Stimulated activated CD4-positive, alpha-beta T cell treated with anti-CD3 and anti-CD28 coated beads, Interleukin-1b, Interleukin-23, amount 100 ng/mL, for 24 hours (primary cell): Measurements from ENCODE around the gene ZNF439.
A peak's percentile ranks its signal among the peaks of the same experiment; 100 is the strongest.
"Not testable (repeated sequence)": the region's sequence is repeated elsewhere in the genome, so short reads cannot be mapped to it uniquely, and the experiment has no call there.

ENCODE experiments used
- DNase-seq, 4 experiments: peaks; one replicate each; pipeline ENCODE4 v3.0.0-alpha.2; 2020; ENCODE audit warnings: low read depth in 4 of 4, low spot score in 1 of 4

The ZNF439 gene

DNA sequence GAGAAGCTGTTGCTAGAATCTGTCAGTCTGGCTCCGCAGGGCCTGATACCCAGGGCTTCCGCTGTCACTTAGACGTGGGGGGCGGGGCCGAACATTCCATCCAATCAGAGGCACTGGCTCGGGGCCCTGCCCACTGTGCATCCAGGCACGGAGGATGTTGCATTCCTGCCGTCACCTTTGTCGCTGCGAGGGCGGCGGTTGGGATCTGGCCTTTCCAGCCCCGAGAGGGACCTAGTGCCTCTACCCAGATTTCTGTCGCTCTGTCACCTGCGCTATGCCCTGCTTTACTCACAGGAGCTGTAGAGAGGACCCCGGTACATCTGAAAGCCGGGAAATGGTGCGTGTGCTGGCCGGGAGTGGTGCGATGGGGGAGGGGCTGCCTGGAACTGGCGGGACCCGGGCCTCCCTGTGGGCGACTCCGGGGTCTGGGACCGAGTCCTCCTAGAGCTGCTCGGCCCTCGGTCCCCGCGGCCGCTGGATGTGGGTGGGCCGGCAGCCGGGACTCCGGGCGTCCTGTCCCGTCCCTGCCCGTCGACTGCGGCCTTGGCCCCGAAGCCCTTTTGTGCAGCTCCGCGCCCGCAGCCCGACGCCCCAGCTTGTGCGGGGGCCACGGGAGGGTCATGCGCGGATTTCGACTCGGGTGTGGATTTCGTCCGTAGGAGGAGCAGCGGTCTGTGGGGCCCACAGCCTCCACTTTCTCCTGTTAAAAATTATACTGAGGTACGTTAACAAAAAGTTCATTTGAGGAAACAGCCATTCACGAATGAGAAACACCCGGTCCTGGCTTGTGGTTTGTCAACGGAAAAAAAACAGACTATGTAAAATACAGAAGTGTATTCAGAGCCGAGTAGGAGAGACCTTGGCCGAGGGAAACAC is at the start of gene ZNF439:
Gene ZNF439, plus strand, starts transcription at position 133 of the 876 bp plus-strand sequence. Its CDS starts 142 bp downstream, at position 275.
- DNase-seq: peak; percentile 56 to 91 (median 80)

DNA sequence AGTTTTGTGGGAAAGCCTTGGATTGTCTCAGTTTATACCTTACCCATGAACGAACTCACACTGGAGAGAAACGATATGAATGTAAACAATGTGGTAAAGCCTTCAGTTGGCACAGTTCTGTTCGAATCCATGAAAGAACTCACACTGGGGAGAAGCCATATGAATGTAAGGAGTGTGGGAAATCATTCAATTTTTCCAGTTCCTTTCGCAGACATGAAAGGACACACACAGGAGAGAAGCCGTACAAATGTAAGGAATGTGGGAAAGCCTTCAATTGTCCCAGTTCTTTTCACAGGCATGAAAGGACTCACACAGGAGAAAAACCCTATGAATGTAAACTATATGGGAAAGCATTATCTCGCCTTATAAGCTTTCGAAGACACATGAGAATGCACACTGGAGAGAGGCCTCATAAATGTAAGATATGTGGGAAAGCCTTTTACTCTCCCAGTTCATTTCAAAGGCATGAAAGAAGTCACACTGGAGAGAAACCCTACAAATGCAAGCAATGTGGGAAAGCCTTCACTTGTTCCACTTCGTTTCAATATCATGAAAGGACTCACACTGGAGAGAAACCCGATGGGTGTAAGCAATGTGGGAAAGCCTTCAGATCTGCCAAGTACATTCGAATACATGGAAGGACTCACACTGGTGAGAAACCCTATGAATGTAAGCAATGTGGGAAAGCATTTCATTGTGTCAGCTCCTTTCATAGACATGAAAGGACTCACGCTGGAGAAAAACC is 42.0 kb upstream of the ZNF439 start:
- no peak for DNase-seq

DNA sequence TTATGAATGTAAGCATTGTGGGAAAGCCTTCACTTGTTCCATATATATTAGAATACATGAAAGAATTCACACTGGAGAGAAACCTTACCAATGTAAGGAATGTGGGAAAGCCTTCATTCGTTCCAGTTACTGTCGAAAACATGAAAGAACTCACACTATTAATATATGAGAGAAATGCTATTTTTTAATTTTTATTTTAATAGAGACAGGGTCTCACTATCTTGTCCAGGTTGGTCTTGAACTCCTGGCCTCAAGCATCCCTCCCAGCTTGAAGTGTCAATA is 41.5 kb upstream of the ZNF439 start:
- no peak for DNase-seq

DNA sequence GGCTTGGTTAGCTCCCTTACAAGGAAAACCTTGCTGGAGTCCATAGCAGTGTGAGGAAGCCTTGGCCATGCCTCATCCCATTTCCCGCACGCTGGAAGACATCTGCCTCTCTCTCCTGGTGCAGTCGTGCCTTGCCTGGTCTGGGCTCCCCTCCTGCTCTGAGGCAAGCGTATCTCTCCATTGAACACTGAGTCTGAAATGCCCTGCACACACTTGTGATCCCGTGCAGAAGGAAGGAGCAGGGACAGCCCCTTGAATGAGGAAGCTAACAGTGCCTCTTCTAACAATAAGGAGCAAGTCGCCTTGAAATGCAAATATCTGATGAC is 34.9 kb upstream of the ZNF439 start:
- DNase-seq: no peak

DNA sequence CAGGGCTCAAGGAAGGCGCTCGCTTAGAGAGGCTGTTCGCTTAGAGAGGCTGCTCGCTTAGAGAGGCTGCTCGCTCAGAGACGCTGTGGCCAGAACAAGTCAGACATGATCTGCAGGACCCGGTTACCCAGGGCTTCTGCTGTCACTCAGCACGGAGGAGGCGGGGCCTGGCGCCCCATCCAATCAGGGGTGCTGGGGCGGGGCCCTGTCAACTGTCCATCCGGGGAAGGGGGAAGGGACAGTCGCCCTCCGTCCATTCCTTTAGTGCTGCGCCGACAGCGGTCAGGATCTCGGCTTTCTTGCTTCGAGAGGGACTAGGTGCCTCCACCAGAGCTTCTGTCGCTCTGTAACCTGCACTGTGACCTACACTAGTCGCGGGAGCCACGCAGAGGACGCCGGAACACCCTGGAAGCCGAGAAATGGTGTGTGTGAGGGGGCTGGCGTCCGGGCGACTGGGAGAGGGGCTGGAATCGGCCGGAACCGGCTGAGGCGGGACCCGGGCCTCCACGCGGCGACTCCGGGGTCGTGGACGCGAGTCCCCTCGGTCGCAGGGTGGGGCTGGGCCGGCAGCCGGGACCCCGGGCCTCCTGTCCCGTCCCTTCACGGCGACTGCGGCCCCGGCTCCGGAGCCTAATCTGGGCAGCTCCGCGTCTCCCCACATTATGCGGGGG is 34.4 kb upstream of the ZNF439 start, which contains the start of gene ZNF440:
Gene ZNF440, plus strand, starts transcription at position 245 of the 671 bp plus-strand sequence. Its CDS starts 175 bp downstream, at position 420.
- DNase-seq: peak; percentile 67 to 85 (median 76)

DNA sequence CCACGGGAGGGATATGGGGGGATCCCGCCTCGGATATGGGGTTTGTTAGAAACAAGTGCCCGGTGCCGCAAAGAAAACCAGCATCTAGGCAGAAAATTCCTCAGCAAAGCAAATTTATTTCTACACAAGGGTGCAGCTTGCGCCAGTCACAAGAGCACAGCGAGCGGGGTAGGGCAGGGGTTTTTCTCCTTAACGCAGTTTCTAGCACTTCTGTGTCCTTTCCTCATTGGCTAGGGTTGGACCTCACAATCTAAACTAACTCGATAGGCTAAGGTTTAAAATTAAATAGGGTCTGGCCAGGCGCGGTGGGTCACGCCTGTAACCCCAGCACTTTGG is 33.9 kb upstream of the ZNF439 start:
- no peak for DNase-seq

DNA sequence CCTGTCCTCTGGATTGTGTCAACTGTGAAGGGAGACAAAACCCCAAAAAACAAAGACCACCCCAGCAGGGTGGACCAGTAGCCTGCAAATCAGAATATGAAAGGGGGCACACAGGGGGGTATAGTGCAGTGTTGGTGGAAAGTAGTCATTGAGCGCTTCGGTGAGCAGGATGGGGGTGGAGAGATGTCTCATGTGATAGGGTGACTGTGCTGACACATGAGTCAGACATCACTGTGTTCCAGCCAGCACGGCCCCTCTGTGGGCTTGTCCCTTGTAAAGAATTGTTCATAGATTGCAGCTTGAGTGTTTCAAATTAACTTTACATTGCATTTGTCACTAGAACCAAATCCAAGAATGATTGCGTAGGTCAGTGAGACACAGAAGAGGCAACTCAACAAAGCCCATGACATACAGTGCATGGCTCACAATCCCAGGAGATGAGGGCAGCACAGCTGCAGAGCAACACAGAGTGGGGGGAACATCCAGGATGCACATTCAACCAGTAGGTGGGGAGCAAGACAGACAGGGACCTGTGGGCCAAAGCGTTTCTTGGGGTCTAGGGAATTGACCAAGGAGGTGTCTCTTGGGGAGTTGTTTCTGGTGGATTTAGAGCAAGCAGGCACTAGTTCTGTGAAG is 26.9 kb upstream of the ZNF439 start:
- no peak for DNase-seq

DNA sequence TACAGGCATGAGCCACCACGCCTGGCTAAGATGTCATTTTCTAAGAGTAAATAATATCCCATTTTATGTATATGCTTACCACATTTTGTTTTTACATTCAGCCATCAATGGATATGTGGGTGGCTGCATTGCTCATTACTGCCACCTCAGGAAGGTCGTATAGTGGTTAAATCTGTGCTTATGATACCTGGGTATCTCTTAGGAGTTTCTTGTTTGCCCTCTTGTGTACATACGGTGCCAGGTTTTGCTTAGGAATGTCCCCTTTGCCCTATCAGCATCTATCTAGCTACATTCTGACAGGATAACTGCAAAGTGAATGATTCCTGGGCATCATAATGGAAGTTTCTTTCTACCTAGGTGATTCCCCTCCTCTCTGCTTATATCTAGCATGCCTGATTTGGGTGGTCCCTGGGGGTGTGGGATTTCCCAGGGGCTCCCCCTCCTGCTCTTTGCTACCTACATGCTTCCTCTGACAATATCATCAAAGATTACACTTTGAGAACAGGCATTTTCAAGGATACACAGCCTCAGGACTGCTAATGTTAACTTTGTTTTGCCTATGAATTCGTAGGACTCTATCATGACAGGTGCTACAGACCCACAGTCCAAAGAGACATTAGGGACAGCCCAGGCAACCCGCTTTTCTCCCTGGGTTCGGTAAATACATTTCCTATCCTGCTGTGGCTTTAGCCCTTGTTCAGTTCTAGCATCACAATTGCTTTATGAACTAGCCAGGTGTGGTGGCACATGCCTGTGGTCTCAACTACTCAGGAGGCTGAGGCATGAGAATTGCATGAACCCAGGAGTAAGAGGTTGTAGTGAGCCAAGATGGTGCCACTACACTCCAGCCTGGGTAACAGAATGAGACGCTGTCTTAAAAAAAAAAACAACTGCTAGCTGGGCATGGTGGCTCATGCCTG is 19.3 kb upstream of the ZNF439 start:
- not testable (repeated sequence) for DNase-seq

DNA sequence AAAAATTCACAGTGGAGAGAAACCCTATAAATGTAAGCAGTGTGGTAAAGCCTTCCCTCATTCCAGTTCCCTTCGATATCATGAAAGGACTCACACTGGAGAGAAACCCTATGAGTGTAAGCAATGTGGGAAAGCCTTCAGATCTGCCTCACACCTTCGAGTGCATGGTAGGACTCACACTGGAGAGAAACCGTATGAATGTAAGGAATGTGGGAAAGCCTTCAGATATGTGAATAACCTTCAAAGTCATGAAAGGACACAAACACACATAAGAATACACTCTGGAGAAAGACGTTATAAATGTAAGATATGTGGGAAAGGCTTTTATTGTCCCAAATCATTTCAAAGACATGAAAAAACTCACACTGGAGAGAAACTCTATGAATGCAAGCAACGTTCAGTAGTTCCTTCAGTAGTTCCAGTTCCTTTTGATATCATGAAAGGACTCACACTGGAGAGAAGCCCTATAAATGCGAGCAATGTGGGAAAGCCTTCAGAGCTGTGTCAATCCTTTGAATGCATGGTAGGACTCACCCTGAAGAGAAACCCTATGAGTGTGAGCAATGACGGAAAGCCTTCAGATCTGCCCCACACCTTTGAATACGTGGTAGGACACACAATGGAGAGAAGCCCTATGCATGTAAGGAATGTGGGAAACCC is 16.1 kb upstream of the ZNF439 start:
- DNase-seq: no peak

DNA sequence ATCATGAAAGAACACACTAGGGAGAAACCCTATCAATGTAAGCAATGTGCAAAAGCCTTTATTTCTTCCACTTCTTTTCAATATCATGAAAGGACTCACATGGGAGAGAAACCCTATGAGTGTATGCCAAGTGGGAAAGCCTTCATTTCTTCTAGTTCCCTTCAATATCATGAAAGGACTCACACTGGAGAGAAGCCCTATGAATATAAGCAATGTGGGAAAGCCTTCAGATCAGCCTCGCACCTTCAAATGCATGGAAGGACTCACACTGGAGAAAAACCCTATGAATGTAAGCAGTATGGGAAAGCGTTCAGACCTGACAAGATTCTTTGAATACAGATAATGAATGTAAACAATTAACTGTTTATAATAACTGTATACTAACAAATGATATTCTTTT is 15.0 kb upstream of the ZNF439 start:
- no peak for DNase-seq

DNA sequence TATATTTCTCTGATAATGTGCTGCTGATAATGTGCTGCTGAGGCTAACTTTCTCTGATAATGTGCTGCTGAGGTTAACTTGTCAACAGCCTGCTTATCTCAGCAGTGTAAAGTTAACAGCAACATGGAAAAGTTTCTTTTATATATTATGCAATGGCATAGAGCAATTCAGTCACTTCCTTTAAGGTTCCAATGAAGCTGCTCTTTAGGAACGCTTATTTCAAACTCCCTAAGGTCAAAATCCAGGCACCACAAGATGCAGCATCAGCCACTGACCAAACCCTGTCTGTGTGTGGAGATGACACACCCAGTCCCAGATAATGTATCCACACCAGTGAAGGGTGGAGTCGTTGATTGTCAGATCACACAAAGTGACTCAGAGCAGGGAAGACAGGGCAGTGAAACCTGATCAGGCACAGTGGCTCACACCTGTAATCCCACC is 12.9 kb upstream of the ZNF439 start:
- not testable (repeated sequence) for DNase-seq

DNA sequence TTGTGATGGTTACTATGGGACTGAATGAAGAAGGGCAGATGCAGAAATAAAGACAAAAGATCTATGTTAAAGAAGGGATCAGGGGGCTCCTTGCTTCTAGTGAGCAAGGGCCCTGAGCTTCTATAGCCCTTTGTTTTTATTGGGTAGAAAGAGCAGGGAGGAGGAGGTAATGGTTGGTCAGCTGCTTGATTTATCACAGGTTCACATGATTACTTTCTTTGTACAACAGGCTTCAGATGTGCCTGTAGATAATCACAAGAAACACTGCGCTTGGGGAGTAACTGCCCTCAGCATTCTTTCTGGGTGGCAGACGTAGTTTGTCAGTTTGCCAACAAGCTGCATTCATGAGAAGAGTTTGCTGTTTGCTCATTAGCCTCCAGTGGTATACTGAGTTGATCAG is 4.8 kb upstream of the ZNF439 start:
- DNase-seq: no peak

DNA sequence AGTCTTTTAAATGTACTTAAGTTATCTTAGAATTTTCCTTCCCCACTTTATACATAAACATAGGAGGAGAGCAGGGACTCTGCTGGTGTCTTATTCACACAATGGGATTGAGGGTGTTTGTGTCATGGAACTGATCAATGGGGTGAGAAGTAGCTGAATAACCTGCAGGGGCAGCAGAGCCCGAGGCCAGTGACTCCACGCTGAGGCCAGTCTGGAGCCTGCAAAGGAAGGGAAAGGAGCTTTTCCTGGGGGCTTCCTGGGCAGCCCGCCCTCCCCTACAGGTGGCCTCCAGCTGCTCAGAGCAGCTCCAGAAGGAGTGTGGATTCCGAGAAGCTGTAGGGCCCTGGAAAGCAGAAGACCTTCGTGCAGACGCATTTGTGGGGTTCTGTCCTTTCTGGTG is 911 bp upstream of the ZNF439 start:
- not testable (repeated sequence) for DNase-seq

DNA sequence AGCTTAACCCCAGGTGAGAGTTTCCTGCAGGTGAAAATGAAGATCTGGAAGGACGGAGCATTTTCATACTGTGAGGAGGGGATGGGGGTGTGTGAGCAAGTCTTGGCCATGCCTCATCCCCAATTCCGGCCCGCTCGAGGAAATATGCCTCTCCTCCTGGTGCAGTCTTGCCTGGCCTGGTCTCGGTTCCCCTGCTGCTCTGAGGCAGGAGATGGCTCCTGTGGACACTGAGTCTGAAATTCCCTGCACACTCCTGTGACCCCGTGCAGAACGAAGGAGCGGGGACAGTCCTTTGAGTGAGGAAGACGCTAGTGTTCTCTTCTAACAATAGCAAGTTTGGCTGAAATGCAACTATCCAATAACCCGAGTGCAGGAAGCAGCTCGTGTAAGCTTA is 329 bp upstream of the ZNF439 start:
- DNase-seq: no peak

DNA sequence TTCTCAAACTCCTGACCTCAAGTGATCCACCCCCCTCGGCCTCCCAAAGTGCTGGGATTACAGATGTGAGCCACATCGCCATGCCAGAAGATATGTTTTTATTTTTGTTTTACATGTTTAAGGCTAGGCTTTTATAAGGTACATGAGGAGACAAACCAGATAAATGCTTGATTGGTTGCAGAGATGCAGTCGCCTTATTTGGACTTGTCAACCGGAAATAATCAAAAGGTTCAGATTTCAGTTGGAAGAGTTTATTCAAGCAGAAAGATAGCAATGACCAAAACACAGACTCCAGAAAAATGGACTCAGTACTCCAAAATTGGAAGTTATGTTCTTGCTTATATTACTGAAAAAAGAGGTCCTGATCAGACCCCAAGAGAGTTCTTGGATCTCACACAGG is 1.8 kb downstream of the ZNF439 start:
- DNase-seq: not testable (repeated sequence)

DNA sequence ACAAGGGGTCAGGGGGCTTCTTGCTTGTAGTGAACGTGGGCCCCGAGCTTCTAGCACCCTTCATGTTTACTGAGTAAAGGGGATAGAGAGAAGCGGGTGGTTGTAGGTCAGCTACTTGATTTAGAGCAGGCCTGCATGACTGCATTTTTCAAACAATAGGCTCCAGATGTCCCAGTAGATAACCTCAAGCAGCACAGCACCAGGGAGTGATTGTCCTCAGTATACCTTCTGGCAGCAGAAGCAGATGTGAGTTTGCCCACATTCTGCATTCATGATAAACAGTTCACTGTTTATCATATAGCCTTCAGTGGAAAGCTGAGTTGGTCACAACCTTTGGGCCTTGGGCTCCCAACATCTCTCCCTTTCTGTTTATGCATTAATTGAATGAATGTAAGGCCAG is 4.8 kb downstream of the ZNF439 start:
- DNase-seq: no peak

DNA sequence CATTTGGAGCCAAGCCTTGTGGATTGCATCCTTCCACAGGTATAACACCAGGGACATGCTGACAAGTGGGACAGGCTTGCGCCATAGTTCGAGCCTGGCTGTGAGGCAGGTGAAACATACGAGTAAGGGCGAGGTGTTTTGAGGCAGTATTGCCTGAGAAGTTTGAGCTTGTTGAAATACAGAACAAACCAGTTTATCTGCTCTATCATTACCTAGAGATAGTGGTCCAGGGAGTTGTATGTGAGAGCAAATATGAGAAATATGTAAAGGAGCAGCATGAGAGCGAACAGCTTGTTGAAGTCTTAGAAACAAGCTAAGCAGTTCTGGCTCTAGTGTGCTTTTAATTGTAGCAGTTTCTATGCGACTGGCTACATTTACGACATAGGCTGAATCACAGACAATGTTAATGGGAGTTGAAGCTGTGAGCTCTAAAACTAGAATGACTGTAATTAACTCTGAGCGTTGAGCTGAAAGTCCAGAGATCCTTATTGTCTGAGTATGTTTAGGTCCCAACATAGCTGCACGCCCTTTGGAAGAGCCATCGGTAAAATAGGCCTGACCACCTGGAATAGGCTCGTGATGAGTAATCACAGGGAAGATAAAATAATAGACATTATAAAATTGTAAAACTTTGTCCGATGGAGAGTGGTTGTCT is 8.2 kb downstream of the ZNF439 start:
- DNase-seq: no peak

DNA sequence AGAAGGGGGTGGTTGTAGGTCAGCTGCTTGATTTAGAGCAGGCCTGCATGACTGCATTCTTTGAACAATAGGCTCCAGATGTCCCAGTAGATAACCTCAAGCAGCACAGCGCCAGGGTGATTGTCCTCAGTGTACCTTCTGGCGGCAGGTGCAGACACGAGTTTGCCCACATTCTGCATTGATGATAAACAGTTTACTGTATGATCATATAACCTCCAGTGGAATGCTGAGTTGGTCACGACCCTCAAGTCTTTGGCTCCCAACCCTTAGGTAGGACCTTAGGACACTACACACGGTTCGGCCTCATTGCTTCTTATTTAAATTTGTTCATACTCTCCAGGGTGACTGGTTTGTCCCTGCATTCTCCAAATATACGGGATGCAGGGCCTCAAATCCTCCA is 12.2 kb downstream of the ZNF439 start:
- DNase-seq: no peak

DNA sequence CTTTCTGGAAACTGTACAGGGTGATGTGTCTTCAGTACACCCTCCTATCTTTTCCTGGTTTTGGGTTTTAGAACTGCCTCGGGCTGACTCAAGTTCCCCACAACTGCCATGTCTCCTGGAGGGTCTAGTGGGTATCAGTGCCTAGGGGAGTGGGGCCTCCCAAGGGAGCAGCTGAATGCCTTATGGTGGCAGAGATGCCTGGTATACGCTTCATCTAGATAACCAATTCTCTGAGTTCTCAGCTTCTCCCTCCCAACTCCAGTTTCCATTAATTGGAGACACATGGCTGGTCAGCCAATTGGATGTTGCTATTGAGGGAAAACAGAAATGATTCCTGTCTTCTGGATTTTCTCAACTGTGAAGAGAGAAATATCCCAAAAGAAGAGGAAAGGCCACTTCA is 12.8 kb downstream of the ZNF439 start:
- DNase-seq: no peak

DNA sequence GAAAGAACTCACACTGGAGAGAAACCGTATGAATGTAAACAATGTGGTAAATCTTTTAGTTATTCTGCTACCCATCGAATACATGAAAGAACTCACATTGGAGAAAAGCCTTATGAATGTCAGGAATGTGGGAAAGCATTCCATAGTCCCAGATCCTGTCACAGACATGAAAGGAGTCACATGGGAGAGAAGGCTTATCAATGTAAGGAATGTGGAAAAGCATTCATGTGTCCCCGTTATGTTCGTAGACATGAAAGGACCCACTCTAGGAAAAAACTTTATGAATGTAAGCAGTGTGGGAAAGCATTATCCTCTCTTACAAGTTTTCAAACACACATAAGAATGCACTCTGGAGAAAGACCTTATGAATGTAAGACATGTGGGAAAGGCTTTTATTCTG is 19.2 kb downstream of the ZNF439 start:
- not testable (repeated sequence) for DNase-seq
